Stimulated activated CD8-positive, alpha-beta memory T cell treated with anti-CD3 and anti-CD28 coated beads, Interleukin-12 subunit alpha, Interleukin-12 subunit beta, amount 100 ng/mL, for 1 hour (primary cell): Measurements from ENCODE around the gene SCN4A.
"Not testable (repeated sequence)": the region's sequence is repeated elsewhere in the genome, so short reads cannot be mapped to it uniquely, and the experiment has no call there.

ENCODE experiments used
- DNase-seq: peaks from one replicate; pipeline ENCODE4 v3.0.0-alpha.2; 2020; ENCODE audit warnings: low read depth

SCN4A gene

DNA sequence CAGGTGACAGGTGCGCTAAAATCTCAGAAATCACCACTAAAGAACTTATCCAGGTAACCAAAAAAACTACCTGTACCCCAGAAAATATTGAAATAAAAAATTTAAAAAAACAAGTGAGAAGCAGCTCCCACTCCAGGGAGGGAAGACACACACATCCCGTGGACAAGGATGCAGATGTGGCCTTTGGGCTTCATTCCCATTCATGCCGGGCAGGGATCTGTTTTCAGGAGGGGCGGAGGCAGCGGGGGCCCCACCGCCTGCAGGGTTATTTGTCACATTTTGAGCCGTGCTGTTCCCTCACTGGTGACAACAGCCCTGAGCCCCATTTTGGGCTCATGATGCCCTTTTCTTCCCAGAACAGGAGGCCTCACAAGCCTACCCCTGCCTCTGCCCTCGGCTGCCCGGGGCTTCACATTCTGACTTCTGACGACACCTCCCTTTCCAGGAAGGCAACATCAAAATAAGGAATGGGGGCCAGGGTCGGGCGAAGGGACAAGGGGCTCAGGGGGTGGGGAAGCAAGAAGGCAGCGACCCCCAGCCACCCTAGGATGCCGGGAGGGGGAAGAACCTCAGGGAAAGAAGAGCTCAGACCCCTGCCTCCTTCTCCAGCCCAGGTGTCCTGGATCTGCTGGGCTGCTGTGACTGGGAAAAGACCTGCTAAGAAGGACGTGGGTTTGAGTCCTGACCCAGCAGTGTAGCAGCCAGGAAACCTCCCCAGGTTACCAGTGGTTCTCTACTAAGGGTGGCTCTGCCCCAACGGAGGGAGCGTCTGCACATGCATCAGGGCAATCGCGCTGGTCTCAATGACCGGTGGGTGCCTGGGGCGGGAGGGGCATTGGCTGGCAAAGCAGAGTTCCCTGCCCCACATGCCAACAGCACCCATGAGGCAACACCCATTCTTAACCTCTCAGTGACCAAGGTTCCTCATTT, 38.3 kb downstream of the SCN4A start:
- DNase-seq, result no peak

DNA sequence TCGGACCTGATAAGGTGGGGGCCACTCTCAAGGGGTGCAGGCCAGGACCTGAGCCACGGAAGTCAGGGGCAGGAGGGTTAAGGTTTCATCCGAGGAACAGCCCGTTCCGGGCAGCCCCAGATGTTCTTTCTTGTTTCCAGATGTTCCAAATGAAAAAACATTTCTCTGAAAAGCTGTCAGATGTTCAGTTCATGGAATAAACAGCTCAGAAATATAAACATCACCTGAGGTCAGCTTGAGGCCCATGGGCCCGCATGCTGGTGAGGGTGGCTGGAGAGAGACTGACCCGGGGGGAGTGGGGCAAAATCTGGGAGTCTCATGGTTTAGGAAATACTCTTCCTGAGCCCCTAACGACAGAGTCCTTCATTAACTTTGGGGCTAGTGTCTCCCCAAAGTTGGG, 39.1 kb downstream of the SCN4A start:
- no peak for DNase-seq

DNA sequence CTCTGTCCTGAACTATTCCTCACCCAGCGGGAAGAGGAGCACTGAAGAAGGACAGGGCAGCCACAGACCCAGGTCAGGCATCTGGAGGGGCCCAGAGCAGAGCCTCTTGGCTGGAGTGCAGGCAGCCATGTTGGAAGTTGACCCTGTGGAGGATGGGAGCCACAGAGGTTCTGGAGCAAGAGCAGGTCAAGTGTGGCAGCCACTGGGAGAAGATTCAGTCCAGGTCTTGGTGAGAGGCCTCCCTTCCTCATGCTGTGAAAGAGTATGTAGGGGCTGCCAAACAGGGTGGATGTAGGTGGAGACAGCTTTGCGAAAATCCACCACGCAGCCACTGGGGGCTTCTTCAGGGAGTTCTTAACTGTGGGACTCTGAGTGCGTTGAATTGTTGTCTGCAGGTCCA, 40.0 kb downstream of the SCN4A start:
- no peak for DNase-seq

GRCh38 chr17:63931981-63932561, 40.6 kb downstream of the SCN4A start, which contains the start of gene CD79B:
Gene CD79B (minus strand): TSS chr17:63932331. CDS start chr17:63932261, 70 bp downstream.
- DNase-seq, result no peak

DNA sequence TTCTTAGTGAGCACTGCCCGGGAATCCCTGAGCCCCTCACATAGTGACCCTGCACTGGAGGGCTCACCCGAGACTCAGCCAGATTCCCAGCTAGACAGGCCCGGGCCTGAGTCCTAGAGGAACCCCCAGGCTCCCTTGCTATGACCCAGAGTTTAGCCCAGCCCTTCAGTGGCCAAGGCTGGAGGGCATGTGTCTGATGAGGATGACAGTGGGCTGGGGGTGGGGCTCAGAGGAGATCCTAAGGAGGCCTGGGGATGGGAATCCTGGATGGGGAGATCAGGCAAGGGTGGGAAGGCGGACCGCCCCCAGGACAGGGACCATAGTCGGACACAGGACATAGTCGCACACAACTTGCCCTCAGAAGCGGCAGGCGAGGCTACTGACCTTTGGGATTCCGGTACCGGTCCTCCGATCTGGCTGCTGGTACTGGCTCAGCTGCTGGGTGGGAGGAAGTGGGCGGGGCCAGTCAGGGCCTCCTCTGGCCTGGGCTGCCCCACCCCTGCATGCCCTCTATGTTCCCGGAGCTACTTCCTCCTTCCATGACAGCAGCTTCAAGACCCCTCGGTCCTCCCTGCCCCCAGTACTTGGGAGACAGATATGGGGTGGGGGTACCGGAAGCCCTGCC, 41.7 kb downstream of the SCN4A start:
- peak; percentile 35 for DNase-seq

DNA sequence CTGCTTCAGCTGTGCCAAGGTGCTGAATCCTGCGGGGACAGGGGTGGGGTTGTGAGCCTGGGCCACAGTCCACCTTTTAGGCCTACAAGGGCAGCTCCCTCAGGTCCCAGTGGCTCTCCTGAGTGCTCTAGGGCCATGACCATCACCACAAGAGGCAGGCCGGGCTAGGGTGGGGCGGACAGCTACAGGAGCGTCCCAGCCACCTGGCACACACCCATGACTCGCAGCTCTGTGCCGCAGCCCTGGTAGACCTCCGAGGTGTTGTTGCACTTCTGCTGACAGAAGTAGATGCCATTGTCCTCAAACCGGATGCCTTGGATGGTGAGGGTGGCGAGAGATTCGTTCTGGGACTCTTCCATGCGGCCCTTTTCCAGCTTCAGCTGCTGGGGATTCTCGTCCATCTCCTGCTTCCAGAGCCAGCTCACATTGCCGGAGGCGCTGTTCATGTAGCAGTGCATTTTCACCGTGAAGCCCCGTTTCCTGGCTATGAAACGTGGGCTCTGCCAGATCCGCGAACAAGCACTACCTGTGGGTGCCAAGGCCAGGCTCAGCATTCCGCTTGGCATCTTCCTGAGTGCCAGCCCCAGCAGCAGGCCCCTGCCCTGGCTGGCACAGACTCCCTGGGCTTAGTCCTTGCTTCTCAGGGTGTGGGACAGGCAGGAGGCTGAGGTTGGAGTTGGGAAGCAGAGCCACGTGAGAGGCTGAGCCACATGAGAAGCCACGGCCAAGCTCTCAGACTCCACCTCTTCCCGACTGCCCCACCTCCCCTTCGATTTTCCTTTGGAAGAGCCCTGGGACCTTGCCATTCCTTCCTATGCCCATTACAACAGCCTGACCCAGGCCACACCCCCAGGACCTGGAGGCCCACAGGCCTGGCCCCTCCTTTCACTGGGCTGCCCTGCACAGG, 42.6 kb downstream of the SCN4A start:
- no peak for DNase-seq

- no peak for DNase-seq
These were observed 43.6 kb downstream of the SCN4A start for GRCh38 chr17:63928966-63929695.

- DNase-seq, result no peak
These were observed 44.5 kb downstream of the SCN4A start for GRCh38 chr17:63928172-63928666.

DNA sequence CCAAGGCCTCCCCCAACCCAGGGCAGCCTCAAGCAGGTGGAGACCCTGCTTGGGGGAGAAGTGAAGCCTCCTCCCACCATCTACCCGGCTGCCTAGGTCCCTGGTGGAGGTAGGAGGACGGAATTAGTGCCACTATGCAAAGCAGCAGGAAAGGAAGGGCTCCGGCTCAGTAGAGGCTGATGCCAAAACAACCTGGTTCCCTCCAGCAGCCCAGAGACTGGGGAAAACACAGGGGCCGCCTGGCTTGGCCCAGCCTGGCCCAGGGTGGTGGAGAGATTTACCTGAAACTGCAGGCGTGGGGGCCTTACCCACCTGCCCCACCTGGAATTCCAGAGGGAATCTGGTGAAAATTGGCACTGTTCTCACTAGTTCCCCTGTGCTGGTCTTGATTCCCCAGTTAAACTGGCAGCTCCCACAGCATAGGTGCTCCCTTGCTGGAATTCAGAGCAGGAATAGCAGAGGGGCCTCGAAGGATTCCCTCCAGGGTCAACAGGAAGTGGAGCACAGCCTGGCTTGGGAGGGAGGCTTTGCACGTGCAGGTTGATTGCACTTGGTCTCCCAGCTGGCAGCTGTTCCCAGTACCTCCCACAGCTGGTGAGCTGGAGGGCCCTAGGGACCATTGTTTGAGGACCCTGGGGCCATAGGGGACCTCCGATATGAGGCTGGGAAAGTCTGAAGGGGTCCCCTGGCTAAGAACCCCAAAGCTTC, 45.1 kb downstream of the SCN4A start:
- DNase-seq, result no peak

DNA sequence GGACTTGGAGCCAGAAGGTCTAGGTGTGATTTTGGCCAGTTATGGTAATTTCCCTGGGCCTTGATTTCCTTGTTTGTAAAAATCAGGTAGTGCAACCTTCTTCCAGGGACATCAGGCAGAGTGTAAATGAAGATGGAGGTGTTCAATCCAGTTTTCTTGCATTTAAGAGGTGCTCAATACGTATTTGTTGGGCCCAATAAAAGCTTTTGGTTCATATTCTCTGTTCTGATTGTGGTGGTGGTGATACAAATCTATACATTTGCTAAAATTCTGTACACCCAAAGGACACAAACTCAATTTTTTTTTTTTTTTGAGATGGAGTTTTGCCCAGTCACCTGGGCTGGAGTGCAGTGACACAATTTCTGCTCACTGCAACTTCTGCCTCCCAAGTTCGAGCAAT, 46.6 kb downstream of the SCN4A start:
- no peak for DNase-seq

- no peak for DNase-seq
These were observed 47.1 kb downstream of the SCN4A start for GRCh38 chr17:63925615-63926014.

GRCh38 chr17:63922402-63922801, 50.3 kb downstream of the SCN4A start:
- DNase-seq, result not testable (repeated sequence)

DNA sequence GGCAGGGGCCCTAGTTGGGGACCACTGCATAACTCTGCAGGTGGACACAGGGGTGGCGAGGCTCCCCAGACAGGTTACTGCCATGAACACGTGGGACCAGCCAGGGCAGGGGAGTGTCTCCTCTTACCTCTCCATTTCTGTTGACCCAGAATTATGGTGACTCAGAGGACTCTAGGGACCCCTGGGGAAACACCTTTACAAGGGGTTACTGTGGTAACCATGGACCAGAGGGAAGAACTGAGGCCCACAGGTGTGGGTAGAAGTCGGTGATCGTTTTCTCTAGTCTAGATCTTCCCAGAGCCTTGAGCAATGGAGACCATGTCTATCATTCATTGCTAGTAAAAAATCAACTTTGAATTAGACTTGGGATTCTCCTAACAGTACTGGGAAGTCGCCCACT, 51.9 kb downstream of the SCN4A start:
- not testable (repeated sequence) for DNase-seq

- not testable (repeated sequence) for DNase-seq
These were observed 52.7 kb downstream of the SCN4A start for GRCh38 chr17:63920050-63920449.

DNA sequence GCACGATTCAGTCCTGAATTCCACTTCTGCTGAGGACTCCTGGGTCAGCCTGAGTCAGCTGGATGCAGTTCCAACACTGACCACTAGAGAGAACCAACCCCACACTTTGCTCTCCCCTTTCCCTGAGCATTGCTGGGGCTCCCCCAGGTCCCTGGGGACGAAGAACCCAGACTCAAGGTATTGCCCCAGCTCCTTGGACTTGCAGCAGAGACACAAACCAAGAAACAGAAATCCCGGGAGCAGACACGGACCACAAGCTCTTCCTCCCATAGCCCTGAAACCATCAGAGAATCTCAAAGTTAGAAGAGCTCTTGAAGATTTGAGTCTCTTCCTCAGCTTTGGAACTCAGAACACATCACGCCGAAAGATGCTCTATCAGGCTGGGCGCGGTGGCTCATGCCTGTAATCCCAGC, 53.4 kb downstream of the SCN4A start:
- peak; percentile 59 for DNase-seq

GRCh38 chr17:63918789-63919305, 53.9 kb downstream of the SCN4A start, which contains the start of gene GH1:
Gene GH1 (minus strand): TSS chr17:63918839. CDS start chr17:63918776, 63 bp downstream.
- not testable (repeated sequence) for DNase-seq

DNA sequence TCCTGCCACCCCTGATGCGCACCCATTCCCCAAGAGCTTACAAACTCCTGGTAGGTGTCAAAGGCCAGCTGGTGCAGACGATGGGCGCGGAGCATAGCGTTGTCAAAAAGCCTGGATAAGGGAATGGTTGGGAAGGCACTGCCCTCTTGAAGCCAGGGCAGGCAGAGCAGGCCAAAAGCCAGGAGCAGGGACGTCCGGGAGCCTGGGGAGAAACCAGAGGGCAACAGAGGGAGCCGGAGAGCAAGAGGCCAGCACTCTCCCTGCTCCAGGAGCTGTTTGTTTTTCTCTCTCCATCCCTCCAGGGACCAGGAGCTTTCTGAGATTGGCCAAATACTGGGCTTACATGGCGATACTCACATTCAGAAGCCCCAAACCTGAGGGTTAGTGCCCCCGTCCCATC, 54.4 kb downstream of the SCN4A start:
- no peak for DNase-seq

DNA sequence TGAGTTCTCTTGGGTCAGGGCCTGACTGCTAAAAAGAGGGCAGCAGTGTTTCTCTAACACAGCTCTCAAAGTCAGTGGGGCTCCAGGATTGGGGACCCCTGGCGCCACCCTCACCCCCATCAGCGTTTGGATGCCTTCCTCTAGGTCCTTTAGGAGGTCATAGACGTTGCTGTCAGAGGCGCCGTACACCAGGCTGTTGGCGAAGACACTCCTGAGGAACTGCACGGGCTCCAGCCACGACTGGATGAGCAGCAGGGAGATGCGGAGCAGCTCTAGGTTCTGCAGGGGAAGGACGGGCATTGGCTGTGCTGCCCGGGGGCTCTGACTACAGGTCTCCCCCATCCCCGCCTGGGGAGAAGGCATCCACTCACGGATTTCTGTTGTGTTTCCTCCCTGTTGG, 55.1 kb downstream of the SCN4A start:
- DNase-seq, result no peak

DNA sequence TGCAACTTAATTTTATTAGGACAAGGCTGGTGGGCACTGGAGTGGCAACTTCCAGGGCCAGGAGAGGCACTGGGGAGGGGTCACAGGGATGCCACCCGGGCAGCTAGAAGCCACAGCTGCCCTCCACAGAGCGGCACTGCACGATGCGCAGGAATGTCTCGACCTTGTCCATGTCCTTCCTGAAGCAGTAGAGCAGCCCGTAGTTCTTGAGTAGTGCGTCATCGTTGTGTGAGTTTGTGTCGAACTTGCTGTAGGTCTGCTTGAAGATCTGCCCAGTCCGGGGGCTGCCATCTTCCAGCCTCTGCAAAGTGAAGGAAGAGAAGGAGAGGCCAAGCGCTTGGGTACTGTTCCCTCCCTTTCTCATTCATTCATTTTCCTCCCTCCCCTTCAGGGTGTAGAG, 55.5 kb downstream of the SCN4A start:
- DNase-seq, result not testable (repeated sequence)
